Measurements from ENCODE around the gene SLC35E1.

DNA sequence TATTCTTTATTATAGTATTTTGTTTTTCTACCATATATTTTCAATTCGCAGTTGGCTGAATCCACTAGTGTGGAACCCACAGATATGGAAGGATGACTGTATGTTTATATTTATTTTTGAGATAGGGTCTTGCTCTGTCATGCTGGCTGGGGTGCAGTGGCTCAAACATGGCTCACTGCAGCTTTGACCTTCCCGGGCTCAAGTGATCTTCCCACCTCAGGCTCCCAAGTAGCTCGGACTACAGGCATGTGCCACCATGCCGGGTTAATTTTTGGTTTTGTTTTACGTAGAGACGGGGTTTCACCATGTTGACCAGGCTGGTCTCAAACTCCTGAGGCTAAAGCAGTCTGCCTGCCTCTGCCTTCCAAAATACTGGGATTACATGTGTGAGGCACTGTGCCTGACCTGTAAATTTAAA, 9.6 kb downstream of the SLC35E1 start:
- TF ChIP-seq, protein P1, sequence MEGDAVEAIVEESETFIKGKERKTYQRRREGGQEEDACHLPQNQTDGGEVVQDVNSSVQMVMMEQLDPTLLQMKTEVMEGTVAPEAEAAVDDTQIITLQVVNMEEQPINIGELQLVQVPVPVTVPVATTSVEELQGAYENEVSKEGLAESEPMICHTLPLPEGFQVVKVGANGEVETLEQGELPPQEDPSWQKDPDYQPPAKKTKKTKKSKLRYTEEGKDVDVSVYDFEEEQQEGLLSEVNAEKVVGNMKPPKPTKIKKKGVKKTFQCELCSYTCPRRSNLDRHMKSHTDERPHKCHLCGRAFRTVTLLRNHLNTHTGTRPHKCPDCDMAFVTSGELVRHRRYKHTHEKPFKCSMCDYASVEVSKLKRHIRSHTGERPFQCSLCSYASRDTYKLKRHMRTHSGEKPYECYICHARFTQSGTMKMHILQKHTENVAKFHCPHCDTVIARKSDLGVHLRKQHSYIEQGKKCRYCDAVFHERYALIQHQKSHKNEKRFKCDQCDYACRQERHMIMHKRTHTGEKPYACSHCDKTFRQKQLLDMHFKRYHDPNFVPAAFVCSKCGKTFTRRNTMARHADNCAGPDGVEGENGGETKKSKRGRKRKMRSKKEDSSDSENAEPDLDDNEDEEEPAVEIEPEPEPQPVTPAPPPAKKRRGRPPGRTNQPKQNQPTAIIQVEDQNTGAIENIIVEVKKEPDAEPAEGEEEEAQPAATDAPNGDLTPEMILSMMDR (conservative IDR thresholded peaks at IDR 0.05) = no peak
- no peak for TF ChIP-seq EZH2 (IDR thresholded peaks at IDR 0.05; ENCODE audit: low read depth)
